Vagina (tissue), 2 donors: ENCODE measurements around the gene NUFIP1. TPM values are rescaled to one million over a fixed set of nuclear protein-coding genes. Genes with fewer than 3 reads are reported as not detected.

Experiments used
- DNase-seq, 2 donors: peaks; one replicate each; pipeline ENCODE4 v3.0.0-alpha.2; 2017; ENCODE audit errors: extremely low spot score in 2 of 2
- H3K27ac ChIP-seq: fragments of 200-600 bp; sonication (generic); one replicate; pipeline ENCODE4 v1.5.1; 2019
- H3K27me3 ChIP-seq: fragments of 200-600 bp; sonication (generic); one replicate; pipeline ENCODE4 v1.5.1; 2019
- H3K36me3 ChIP-seq, 2 donors: fragments of 200-600 bp; sonication (generic); one replicate each; pipeline ENCODE4 v1.5.1; 2017 to 2019
- H3K4me1 ChIP-seq: fragments of 200-600 bp; sonication (generic); one replicate; pipeline ENCODE4 v1.5.1; 2019
- H3K4me3 ChIP-seq, 2 donors: fragments of 200-600 bp; sonication (generic); 1 replicate in 1 of 2; 2 replicates in 1 of 2; pipeline ENCODE4 v1.5.1; 2016 to 2019
- H3K9me3 ChIP-seq: fragments of 200-600 bp; sonication (generic); one replicate; pipeline ENCODE4 v1.5.1; 2019
- POLR2A ChIP-seq, 2 donors: fragments of 450-650 bp; IDR thresholded peaks; one replicate each; pipeline ENCODE4 v1.6.1; 2017; ENCODE audit warnings: antibody characterized with exemption in 2 of 2, mild to moderate bottlenecking in 2 of 2, moderate library complexity in 2 of 2
- POLR2AphosphoS5 ChIP-seq, 2 donors: sonication (generic); formaldehyde crosslinking; IDR thresholded peaks; one replicate each; pipeline ENCODE4 v1.9.0; 2017; ENCODE audit warnings: antibody characterized with exemption in 2 of 2, mild to moderate bottlenecking in 2 of 2, low read depth in 1 of 2; ENCODE audit not compliant: insufficient read depth in 1 of 2
- intact Hi-C: fragments of 100-400 bp; cut with DNase I; formaldehyde crosslinking; loops from one replicate; pipeline ENCODE4 v1.15.1; 2023
- total RNA-seq: library from RNA; depleted of rRNA; stranded (reverse); fragments of >200 nt; gene quantifications from one replicate; pipeline ENCODE4 v1.2.3, GENCODE V29; 2016
- TF ChIP-seq, protein P1 (sequence below), 3 experiments: fragments of 450-650 bp in 2 of 3; fragments of 200-600 bp in 1 of 3; sonication (generic) in 1 of 3; IDR thresholded peaks; one replicate each; pipeline ENCODE4 v1.5.1; 2017 to 2019; ENCODE audit warnings: antibody characterized with exemption in 3 of 3, mild to moderate bottlenecking in 2 of 3, moderate library complexity in 2 of 3

NUFIP1 gene
- total RNA-seq, 1 donor from 2014 or later = 2.5 TPM

DNA sequence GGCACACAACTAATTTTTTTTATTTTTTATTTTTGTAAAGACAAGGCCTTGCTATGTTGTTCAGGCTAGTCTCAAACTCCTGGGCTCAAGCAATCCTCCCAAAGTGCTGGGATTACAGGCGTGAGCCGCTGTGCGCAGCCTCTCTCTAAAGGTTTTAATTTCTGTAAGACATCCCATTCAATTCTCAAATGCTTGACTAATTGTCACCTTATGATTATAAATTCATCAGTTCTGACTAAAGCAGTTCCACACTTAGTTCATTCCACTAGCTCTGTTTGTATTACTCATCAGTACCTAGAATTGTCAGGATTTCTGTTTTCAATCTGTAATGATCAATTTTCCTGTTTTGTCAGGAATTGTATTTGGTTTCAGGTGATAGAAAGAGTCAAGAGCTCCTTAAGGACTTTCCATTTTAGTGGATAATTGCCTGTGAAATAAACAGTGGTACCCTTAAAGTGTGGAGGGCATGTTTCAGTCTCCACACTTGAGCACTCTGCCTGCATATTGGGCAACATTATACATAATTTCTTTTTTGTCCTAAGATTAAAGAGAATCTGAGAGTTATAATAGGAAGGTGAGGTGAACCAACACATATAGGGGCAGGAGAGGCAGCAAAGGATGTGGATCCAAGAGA lies 27.6 kb upstream of the NUFIP1 start:
- no peaks in the 10 kb centered on the region for H3K9me3 ChIP-seq
- no peak for DNase-seq
- peaks cover 0 to 48% of the 10 kb centered on the region in 2 donors for H3K36me3 ChIP-seq
- intact Hi-C loops = no loop called here
- no peak overlapping the region for H3K4me3 ChIP-seq
- no peaks in the 10 kb centered on the region for H3K4me1 ChIP-seq
- H3K27me3 ChIP-seq = no peaks in the 10 kb centered on the region
- TF ChIP-seq POLR2AphosphoS5 (IDR thresholded peaks at IDR 0.05; ENCODE audit: insufficient read depth in 1 of 2, low read depth in 1 of 2) (no peak), POLR2A (IDR thresholded peaks at IDR 0.05) (no peak)
- TF ChIP-seq, protein P1, sequence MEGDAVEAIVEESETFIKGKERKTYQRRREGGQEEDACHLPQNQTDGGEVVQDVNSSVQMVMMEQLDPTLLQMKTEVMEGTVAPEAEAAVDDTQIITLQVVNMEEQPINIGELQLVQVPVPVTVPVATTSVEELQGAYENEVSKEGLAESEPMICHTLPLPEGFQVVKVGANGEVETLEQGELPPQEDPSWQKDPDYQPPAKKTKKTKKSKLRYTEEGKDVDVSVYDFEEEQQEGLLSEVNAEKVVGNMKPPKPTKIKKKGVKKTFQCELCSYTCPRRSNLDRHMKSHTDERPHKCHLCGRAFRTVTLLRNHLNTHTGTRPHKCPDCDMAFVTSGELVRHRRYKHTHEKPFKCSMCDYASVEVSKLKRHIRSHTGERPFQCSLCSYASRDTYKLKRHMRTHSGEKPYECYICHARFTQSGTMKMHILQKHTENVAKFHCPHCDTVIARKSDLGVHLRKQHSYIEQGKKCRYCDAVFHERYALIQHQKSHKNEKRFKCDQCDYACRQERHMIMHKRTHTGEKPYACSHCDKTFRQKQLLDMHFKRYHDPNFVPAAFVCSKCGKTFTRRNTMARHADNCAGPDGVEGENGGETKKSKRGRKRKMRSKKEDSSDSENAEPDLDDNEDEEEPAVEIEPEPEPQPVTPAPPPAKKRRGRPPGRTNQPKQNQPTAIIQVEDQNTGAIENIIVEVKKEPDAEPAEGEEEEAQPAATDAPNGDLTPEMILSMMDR (IDR thresholded peaks at IDR 0.05) = no peak
- no peak overlapping the region for H3K27ac ChIP-seq

DNA sequence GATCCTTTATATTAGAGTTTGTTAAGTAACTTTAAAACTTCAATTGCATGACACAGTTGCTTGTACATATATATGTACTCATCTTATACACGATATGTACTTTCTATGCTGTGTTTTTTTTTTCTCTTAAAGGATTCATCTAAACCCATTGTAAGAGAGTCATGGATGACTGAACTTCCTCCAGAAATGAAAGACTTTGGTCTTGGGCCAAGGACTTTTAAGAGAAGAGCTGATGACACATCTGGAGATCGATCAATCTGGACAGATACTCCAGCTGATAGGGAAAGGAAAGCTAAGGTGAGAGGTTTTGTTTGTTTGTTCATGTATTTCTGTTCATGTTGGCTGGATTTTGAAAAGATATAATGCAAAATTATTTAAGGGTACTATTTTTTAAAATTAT lies 26.0 kb upstream of the NUFIP1 start:
- peaks cover 0 to 44% of the 10 kb centered on the region in 2 donors for H3K36me3 ChIP-seq
- no peaks in the 10 kb centered on the region for H3K27me3 ChIP-seq
- H3K27ac ChIP-seq = no peak overlapping the region
- TF ChIP-seq, protein P1 (IDR thresholded peaks at IDR 0.05) = no peak
- TF ChIP-seq POLR2AphosphoS5 (IDR thresholded peaks at IDR 0.05; ENCODE audit: insufficient read depth in 1 of 2, low read depth in 1 of 2) (no peak), POLR2A (IDR thresholded peaks at IDR 0.05) (no peak)
- intact Hi-C loops = no loop called here
- DNase-seq = no peak
- no peaks in the 10 kb centered on the region for H3K4me1 ChIP-seq
- H3K4me3 ChIP-seq = no peak overlapping the region
- no peaks in the 10 kb centered on the region for H3K9me3 ChIP-seq

DNA sequence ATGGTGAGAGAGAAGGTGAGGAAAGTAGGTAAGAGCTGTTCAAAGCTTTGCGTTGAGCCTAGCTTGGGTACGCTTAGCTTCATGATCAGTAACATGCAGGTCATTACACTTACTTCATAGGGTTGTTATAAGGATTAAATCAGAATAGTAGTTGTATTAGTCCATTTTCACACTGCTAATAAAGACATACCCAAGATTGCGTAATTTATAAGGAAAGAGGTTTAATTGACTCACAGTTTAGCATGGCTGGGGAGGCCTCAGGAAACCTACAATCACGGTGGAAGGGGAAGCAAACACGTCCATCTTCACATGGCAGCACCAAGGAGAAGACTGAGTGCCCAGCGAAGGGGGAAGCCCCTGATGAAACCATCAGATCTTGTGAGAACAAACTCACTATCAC lies 21.9 kb upstream of the NUFIP1 start:
- TF ChIP-seq, protein P1 (IDR thresholded peaks at IDR 0.05) = no peak
- TF ChIP-seq POLR2AphosphoS5 (IDR thresholded peaks at IDR 0.05; ENCODE audit: insufficient read depth in 1 of 2, low read depth in 1 of 2) = no peak
- TF ChIP-seq POLR2A (IDR thresholded peaks at IDR 0.05) = no peak
- Histone ChIP-seq H3K27ac (no peak overlapping the region), H3K4me1 (no peaks in the 10 kb centered on the region), H3K4me3 (no peak overlapping the region), H3K27me3 (no peaks in the 10 kb centered on the region), H3K36me3 (peaks cover 0 to 46% of the 10 kb centered on the region in 2 donors), H3K9me3 (no peaks in the 10 kb centered on the region)
- DNase-seq = no peak
- intact Hi-C loops = no loop called here

DNA sequence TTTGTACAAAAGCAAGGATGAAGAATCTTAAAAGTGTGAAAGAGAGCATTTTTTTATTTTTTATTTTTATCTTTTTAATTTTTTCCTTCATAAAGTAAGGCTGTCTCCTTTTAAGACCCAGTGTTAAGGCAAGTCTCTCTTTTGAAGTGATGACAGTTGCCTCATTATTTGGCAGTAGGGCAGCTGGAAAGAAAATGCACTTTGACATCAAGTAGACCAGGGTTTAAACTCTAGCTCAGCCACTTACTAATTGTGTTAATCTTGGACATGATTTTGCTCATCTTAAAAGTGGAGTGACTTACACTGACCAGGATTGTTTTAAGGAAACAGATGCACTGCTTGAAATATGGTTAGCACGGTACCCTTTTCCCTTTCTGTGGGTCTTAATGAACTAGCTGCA lies 18.6 kb upstream of the NUFIP1 start:
- TF ChIP-seq, protein P1 (IDR thresholded peaks at IDR 0.05) = no peak
- TF ChIP-seq POLR2A (IDR thresholded peaks at IDR 0.05) (no peak), POLR2AphosphoS5 (IDR thresholded peaks at IDR 0.05; ENCODE audit: insufficient read depth in 1 of 2, low read depth in 1 of 2) (no peak)
- Histone ChIP-seq H3K9me3 (no peaks in the 10 kb centered on the region), H3K36me3 (peaks cover 0 to 33% of the 10 kb centered on the region in 2 donors), H3K4me1 (no peaks in the 10 kb centered on the region), H3K4me3 (no peak overlapping the region), H3K27ac (no peak overlapping the region), H3K27me3 (no peaks in the 10 kb centered on the region)
- intact Hi-C loops = no loop called here
- no peak for DNase-seq

DNA sequence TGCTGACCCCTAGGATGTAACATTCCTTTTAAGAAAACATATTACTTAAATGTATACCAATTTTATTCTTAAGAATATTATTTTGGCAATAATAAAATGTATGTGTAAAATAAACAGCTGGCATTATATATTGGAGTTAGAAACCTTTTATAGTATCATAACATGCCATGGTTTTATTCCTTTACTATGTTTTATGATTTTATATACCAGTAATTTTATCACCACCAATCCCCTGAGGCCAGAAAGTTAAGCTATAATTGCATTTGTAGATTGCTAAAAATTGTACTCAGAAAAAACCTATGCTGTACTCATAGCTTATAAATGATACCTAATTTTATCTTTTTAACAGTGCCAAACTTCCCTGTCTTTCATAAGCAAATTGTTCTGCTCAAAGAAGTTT lies 18.0 kb upstream of the NUFIP1 start:
- intact Hi-C loops = no loop called here
- DNase-seq = no peak
- Histone ChIP-seq H3K27ac (no peak overlapping the region), H3K27me3 (no peaks in the 10 kb centered on the region), H3K4me1 (no peaks in the 10 kb centered on the region), H3K4me3 (no peak overlapping the region), H3K36me3 (peaks cover 0 to 34% of the 10 kb centered on the region in 2 donors), H3K9me3 (no peaks in the 10 kb centered on the region)
- TF ChIP-seq POLR2A (IDR thresholded peaks at IDR 0.05) (no peak), POLR2AphosphoS5 (IDR thresholded peaks at IDR 0.05; ENCODE audit: insufficient read depth in 1 of 2, low read depth in 1 of 2) (no peak)
- TF ChIP-seq, protein P1 (IDR thresholded peaks at IDR 0.05) = no peak
